Spleen (tissue), 11 donors: ENCODE measurements around the gene PPFIA1. TPM values are rescaled to one million over a fixed set of nuclear protein-coding genes. Genes with fewer than 3 reads are reported as not detected.

Experiments used
- DNase-seq: peaks from one replicate; pipeline ENCODE4 v3.0.0-alpha.2; 2020
- H3K27ac ChIP-seq, 8 donors: fragments of 200-600 bp; sonication (generic) in 7 of 8; 1 replicate in 4 of 8; 2 replicates in 4 of 8; pipeline versions ENCODE4 v1.5.0 to v1.8.0; 2016 to 2021; ENCODE audit warnings: inconsistent platforms in 4 of 8, mild to moderate bottlenecking in 4 of 8, moderate library complexity in 1 of 8
- H3K27me3 ChIP-seq, 7 donors: fragments of 200-600 bp; sonication (generic) in 6 of 7; replicated peaks in 1 of 7; 1 replicate in 4 of 7; 2 replicates in 3 of 7; pipeline versions ENCODE4 v1.5.0 to v1.8.0; 2016 to 2021; ENCODE audit warnings: inconsistent platforms in 3 of 7, mild to moderate bottlenecking in 1 of 7
- H3K36me3 ChIP-seq, 6 donors: fragments of 200-600 bp; sonication (generic) in 5 of 6; 1 replicate in 4 of 6; 2 replicates in 2 of 6; pipeline versions ENCODE4 v1.5.0 to v1.8.0; 2016 to 2021; ENCODE audit warnings: inconsistent platforms in 2 of 6
- H3K4me1 ChIP-seq, 6 donors: fragments of 200-600 bp; sonication (generic) in 5 of 6; 1 replicate in 3 of 6; 2 replicates in 3 of 6; pipeline versions ENCODE4 v1.5.0 to v1.8.0; 2016 to 2021; ENCODE audit warnings: inconsistent platforms in 3 of 6
- H3K4me3 ChIP-seq, 8 donors: fragments of 200-600 bp; sonication (generic) in 7 of 8; 1 replicate in 4 of 8; 2 replicates in 4 of 8; pipeline versions ENCODE4 v1.5.0 to v1.8.0; 2016 to 2021; ENCODE audit warnings: inconsistent platforms in 4 of 8, mild to moderate bottlenecking in 4 of 8, moderate library complexity in 2 of 8
- H3K9me3 ChIP-seq, 8 donors: fragments of 200-600 bp; sonication (generic) in 7 of 8; 1 replicate in 4 of 8; 2 replicates in 4 of 8; pipeline versions ENCODE4 v1.5.0 to v1.8.0; 2016 to 2021; ENCODE audit warnings: inconsistent platforms in 4 of 8
- POLR2A ChIP-seq, 3 donors: fragments of 450-650 bp; IDR thresholded peaks; one replicate each; pipeline ENCODE4 v1.5.1; 2017; ENCODE audit warnings: antibody characterized with exemption in 3 of 3, mild to moderate bottlenecking in 1 of 3
- POLR2AphosphoS5 ChIP-seq, 3 donors: sonication (generic); formaldehyde crosslinking; IDR thresholded peaks; one replicate each; pipeline ENCODE4 v1.5.1; 2017; ENCODE audit warnings: antibody characterized with exemption in 3 of 3
- WGBS, 5 donors: extraction: QIAGEN DNeasy Blood & Tissue Kit in 3 of 5; methylation state at CpG; one replicate each; pipeline versions ENCODE4 v1.1.5 to v1.1.7; 2013 to 2018; 5-methylcytosine and 5-hydroxymethylcytosine counted together
- intact Hi-C: fragments of 100-400 bp; cut with DNase I; formaldehyde crosslinking; loops from one replicate; pipeline ENCODE4 v1.15.0; 2023; ENCODE audit warnings: low total_unique reads
- polyA plus RNA-seq, 3 donors: library from polyadenylated mRNA; stranded (reverse); fragments of 200-250 nt; gene quantifications; one replicate each; pipeline ENCODE4 v1.2.1, GENCODE V29; 2013
- total RNA-seq, 7 donors: library from RNA; depleted of rRNA in 3 of 7; stranded (reverse); fragments of >200 nt in 3 of 7; fragmentation: NEBNext Ultra II Directional in 4 of 7; extraction: Animal tissue kit (Norgen Biotek cat#: 25700) in 4 of 7; gene quantifications; one replicate each; pipeline versions ENCODE4 v1.1.0 to v1.2.1, GENCODE V29; 2016 to 2021
- TF ChIP-seq, protein P1 (sequence below), 11 experiments: fragments of 200-600 bp in 7 of 11; fragments of 450-650 bp in 4 of 11; sonication (generic) in 4 of 11; IDR thresholded peaks in 8 of 11; conservative IDR thresholded peaks in 3 of 11; 1 replicate in 7 of 11; 2 replicates in 4 of 11; pipeline versions ENCODE4 v1.4.0 to v1.8.0; 2016 to 2021; ENCODE audit warnings: antibody characterized with exemption in 11 of 11, inconsistent platforms in 4 of 11, mild to moderate bottlenecking in 1 of 11
- donor health status: healthy with polysubstance abuse.
- donor health status: DM: no; HTN: no; CAD: no; lungs with moderate emphysema.
- donor health status: DM: no; HTN: no; CAD: no.
- donor health status: Bipolar disorder and iron deficiency.
- donor health status: healthy.
- donor health status: DM: no; HTN: no; CAD: no.
- donor health status: DM: yes; HTN: yes; CAD: no.

The PPFIA1 gene
- total and polyA plus RNA-seq, 10 donors = 7.6 to 73.5 (median 55.0) TPM

DNA sequence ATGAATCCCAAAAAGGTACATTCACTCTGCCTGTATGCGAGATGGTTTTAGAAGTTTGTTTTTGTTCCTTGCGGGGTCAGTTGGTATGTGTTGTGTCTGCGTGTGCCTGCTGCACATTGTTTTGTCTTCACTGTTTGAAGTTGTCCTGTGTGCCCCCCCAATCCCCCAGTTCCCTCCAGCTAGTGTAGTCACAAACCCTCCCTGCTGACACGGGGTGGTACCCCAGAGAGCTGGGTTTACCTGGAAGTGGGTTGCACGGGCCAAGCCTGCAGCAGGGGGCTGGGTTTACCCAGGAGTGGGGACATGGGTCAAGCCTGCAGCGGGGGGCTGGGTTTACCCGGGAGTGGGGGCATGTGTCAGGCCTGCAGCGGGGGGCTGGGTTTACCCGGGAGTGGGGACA is 150.0 kb downstream of the PPFIA1 start:
- Histone ChIP-seq H3K4me1 (peaks cover 0 to 22% (median 0%) of the 10 kb centered on the region in 6 donors), H3K27me3 (peaks cover 0 to 86% (median 0%) of the 10 kb centered on the region in 7 donors), H3K36me3 (peaks cover 0 to 100% (median 44%) of the 10 kb centered on the region in 6 donors), H3K4me3 (no peak overlapping the region), H3K9me3 (no peaks in the 10 kb centered on the region), H3K27ac (no peak overlapping the region)
- TF ChIP-seq, protein P1, sequence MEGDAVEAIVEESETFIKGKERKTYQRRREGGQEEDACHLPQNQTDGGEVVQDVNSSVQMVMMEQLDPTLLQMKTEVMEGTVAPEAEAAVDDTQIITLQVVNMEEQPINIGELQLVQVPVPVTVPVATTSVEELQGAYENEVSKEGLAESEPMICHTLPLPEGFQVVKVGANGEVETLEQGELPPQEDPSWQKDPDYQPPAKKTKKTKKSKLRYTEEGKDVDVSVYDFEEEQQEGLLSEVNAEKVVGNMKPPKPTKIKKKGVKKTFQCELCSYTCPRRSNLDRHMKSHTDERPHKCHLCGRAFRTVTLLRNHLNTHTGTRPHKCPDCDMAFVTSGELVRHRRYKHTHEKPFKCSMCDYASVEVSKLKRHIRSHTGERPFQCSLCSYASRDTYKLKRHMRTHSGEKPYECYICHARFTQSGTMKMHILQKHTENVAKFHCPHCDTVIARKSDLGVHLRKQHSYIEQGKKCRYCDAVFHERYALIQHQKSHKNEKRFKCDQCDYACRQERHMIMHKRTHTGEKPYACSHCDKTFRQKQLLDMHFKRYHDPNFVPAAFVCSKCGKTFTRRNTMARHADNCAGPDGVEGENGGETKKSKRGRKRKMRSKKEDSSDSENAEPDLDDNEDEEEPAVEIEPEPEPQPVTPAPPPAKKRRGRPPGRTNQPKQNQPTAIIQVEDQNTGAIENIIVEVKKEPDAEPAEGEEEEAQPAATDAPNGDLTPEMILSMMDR (IDR thresholded peaks at IDR 0.05 in 8 of 11, conservative IDR thresholded peaks at IDR 0.05 in 3 of 11) = no peak
- TF ChIP-seq POLR2A (IDR thresholded peaks at IDR 0.05) (no peak), POLR2AphosphoS5 (IDR thresholded peaks at IDR 0.05) (no peak)
- WGBS, 5 donors = 88 to 94% (median 91%) methylated on average over 9 of the region's 9 CpGs
- no peak for DNase-seq
- intact Hi-C loops = no loop called here

DNA sequence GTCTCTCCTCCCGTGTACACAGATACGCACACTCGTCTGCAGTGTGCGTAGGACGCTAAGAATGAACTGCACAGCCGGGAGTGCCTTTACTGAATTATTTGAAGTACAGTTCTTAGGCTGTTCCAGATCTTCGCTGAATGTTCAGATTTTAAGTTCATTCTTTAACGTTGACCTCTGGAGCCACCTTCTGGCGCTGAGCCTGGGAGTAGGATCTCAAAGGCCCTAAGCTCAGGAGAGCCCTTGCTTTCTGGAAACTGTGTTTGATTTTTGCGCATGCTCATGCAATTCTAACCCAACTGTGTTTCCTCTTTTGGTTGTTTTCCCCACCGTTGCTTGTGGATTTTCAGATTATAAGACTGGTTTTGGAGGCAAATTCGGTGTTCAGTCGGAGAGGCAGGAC is 150.6 kb downstream of the PPFIA1 start:
- Histone ChIP-seq H3K4me1 (peaks cover 0 to 16% (median 0%) of the 10 kb centered on the region in 6 donors), H3K36me3 (peaks cover 0 to 100% (median 44%) of the 10 kb centered on the region in 6 donors), H3K4me3 (no peak overlapping the region), H3K27ac (no peak overlapping the region), H3K27me3 (peaks cover 0 to 83% (median 0%) of the 10 kb centered on the region in 7 donors), H3K9me3 (no peaks in the 10 kb centered on the region)
- 66 to 75% (median 70%) methylated on average over 13 of the region's 13 CpGs for WGBS, 5 donors
- no peak for TF ChIP-seq POLR2AphosphoS5 (IDR thresholded peaks at IDR 0.05)
- TF ChIP-seq, protein P1 (IDR thresholded peaks at IDR 0.05 in 8 of 11, conservative IDR thresholded peaks at IDR 0.05 in 3 of 11) = no peak
- TF ChIP-seq POLR2A (IDR thresholded peaks at IDR 0.05) = no peak
- no peak for DNase-seq
- intact Hi-C loops = no loop called here

DNA sequence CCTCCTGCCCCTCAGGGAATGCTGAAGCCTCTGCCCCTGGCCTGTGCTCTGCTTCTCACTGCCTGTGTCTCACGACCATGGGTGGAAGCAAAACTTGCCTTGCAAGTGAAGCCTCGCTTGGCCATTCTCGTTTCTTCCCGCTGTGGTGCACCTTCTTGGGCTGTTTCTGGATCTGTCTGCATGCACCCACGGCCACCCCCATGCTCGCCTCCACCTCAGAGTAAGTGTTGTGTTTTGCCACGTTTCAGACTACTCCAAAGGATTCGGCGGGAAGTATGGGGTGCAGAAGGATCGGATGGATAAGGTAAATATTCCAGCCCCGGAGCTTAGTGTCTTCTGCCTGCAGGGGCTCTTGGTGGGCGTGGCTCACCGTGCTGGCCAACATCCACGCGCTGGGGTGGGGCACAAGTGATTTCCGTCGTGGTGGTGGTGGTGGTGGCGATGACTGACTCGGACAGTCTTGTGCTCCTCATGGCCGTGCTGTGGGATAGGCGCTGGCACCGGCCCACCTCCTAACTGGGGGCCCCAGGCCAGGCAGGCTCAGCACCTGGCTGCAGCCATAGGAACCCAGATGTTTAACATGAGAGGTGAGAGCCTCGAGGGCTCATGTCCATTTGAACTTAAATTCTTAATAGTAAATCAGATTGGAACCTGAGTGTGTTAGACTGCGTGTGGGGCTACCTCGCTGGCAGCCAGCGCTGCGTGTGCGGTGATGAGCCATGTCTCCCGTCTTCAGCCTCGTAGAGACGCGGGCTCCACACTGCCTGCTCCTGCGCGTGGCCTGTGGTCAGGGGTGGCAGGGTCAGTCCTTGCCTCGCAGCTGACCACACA is 152.4 kb downstream of the PPFIA1 start:
- Histone ChIP-seq H3K4me1 (peaks cover 0 to 12% (median 0%) of the 10 kb centered on the region in 6 donors), H3K36me3 (peaks cover 0 to 100% (median 32%) of the 10 kb centered on the region in 6 donors), H3K4me3 (no peak overlapping the region), H3K27ac (no peak overlapping the region), H3K9me3 (no peaks in the 10 kb centered on the region), H3K27me3 (peaks cover 0 to 68% (median 0%) of the 10 kb centered on the region in 7 donors)
- no peak for TF ChIP-seq POLR2AphosphoS5 (IDR thresholded peaks at IDR 0.05)
- no peak for TF ChIP-seq POLR2A (IDR thresholded peaks at IDR 0.05)
- TF ChIP-seq, protein P1 (IDR thresholded peaks at IDR 0.05 in 8 of 11, conservative IDR thresholded peaks at IDR 0.05 in 3 of 11) = no peak
- DNase-seq = no peak
- whole genome bisulfite sequencing, 5 donors = 92 to 94% (median 93%) methylated on average over 30 to 35 of the region's 35 CpGs
- intact Hi-C loops = no loop called here
